Stimulated activated CD4-positive, alpha-beta T cell treated with anti-CD3 and anti-CD28 coated beads, Interleukin-15, amount 100 ng/mL, for 24 hours (primary cell): Measurements from ENCODE around the gene NEIL1.
A peak's percentile ranks its signal among the peaks of the same experiment; 100 is the strongest.

ENCODE experiments used
- DNase-seq: peaks from one replicate; pipeline ENCODE4 v3.0.0-alpha.2; 2020

NEIL1 gene

GRCh38 chr15:75357976-75358673 is 11.3 kb downstream of the NEIL1 start:
- DNase-seq = no peak

DNA sequence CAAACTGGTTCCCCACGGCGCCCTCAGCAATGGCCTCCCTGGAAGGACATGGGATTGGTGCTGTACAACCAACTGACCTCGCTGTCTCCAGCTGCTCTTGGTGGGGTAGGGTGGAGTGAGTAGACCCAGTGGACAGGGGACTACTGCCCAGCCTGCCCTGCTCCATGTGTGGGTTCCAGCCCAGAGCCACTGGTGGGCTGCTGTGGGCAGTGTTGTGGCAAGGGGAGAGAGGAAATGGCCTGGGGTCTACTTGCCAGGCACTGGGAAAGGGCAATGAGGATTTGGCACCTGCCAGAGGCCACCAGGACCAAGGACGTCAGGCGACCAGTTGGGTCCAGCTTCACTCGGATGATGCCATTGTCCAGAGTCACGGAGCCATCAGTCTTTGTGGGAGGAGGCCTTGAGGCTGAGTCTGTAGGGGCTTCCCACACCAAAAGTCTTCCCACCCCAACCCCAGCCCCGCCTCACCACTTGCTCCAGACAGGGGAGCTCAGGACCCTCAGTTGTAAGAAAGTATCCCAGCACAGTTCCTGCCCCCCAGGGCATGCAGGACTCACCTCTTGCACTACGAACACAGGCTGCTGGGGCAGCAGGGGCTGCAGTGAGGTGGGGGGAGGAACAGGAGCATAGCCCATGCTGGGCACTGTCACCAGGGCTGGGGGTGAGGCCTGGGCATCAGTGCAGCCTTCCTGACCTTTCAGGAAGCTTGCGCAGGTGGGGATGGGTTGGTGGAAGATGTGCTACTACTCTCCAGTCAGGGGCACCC is 12.1 kb downstream of the NEIL1 start:
- no peak for DNase-seq

- DNase-seq = no peak
These were observed 12.9 kb downstream of the NEIL1 start for GRCh38 chr15:75359537-75360250.

- no peak for DNase-seq
These were observed 13.6 kb downstream of the NEIL1 start for GRCh38 chr15:75360391-75360790.

- no peak for DNase-seq
These were observed 14.0 kb downstream of the NEIL1 start for GRCh38 chr15:75360856-75361255.

- DNase-seq = no peak
These were observed 14.6 kb downstream of the NEIL1 start for GRCh38 chr15:75361361-75361988.

- DNase-seq = no peak
These were observed 15.3 kb downstream of the NEIL1 start for GRCh38 chr15:75361989-75362641.

GRCh38 chr15:75362642-75363249 is 15.9 kb downstream of the NEIL1 start:
- DNase-seq = no peak

DNA sequence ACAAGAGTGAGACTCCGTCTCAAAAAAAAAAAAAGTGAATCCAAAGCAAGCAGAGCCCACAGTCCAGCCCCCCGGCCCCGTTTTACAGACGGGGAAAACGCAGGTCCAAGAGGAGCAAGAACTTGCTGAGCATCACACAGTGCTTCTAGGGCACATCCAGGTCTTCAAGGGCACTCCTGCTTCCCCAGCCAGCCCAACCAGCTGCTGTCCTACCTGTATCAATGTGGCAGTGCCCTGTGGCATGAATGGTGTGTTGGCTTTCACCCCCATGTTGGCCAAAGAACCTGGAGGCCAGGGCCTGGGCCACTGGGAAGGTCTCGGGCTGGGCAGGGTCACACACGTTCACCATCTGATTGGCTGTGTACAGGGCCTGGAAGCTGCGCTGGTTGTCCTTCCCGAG is 16.9 kb downstream of the NEIL1 start:
- no peak for DNase-seq

DNA sequence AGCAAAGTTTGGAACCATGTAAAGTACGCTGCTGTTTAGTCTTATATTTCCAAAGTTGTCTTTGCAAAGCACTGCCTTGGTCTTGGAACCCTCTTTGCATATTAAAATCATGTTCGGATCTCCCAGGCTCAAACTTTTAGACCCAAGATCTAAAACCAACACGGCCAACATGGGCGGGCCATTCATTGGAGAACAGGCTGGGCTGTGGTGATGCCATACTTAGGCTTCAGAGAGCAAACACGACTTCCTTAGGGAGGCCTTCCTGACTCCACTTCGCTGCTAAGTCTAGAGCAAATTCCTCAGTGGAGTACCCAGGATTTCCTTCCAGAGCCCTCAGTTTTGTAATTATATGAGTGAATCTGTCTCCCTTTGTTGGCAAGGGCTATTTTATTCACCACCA is 18.0 kb downstream of the NEIL1 start:
- DNase-seq = no peak

GRCh38 chr15:75366163-75366562 is 19.3 kb downstream of the NEIL1 start:
- DNase-seq = no peak

DNA sequence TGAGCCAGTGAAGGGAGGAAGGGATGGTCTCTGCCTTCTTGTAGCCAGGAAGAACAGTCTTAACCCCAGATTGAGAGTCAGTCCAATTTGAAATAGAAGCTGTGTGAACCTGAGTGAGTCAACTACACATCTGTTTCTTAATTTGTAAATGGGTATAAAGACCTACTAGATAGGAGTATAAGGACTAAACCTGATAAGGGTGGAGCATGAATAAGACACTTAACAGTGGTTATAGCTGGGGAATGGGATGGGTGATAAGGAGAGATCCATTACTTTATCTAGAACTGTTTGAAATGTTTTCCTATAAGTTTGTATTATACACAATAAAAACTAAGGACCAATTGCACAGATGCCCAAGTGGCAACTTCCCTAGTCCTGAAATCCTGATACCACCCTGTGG is 20.2 kb downstream of the NEIL1 start:
- no peak for DNase-seq

GRCh38 chr15:75367406-75367912 is 20.6 kb downstream of the NEIL1 start:
- DNase-seq = no peak

DNA sequence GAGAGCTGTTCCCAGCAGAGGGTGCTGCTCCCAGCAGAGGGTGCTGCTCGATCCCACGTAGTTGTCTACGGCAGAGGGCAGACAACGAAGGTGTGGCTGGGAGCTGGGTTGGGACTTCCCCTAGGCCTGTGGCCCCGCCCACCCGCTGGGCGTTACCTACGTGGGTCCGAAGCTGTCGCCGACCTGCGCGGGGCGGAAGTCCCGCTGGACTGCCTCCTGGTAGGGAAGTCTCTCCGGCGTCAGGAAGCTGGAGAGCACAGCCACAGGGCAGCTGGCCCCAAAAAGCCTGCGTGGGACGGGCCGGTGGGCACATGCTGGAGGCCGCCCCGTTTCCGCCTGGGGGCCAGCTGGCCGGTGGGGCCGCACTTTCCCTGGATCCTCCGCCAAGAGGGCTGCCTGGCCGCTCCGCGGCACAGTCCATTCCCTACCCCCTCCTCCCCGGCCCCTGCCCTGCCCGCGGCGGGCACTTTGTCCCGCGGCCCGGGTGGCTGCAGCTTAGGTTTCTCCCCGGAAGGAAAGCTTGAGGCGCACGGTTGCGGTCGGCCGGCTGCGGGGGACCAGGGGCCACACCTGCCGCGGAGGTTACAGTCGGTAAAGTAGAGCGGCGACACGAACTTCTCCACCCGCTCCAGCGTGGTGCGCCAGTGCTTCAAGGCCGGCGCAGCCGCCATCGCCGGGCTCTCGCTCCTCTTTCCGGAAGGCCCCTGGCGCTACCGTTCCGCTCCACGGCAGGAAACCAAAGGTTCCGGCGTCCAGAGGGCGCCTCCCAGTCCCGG is 21.3 kb downstream of the NEIL1 start, which contains the start of gene MAN2C1:
Gene MAN2C1, minus strand, starts transcription at position 695 of the 776 bp plus-strand sequence. Its CDS starts 24 bp downstream, at position 671.
- DNase-seq = peak; percentile 97

- DNase-seq = peak; percentile 27
These were observed 21.9 kb downstream of the NEIL1 start for GRCh38 chr15:75368689-75369239.

- no peak for DNase-seq
These were observed 23.2 kb downstream of the NEIL1 start for GRCh38 chr15:75369897-75370581.

- no peak for DNase-seq
These were observed 24.6 kb downstream of the NEIL1 start for GRCh38 chr15:75371486-75371885.

GRCh38 chr15:75371901-75372688 is 25.3 kb downstream of the NEIL1 start:
- DNase-seq = no peak

GRCh38 chr15:75380773-75381172 is 33.9 kb downstream of the NEIL1 start:
- no peak for DNase-seq
